Dendritic cell treated with granulocyte-macrophage colony-stimulating factor and Interleukin-4, amounts not matched to agents 40 ng/mL and 50 ng/mL, for 4 days (primary cell): ENCODE measurements around the gene CDK11B.

ENCODE experiments used
- H3K27ac Mint-ChIP-seq: one replicate; pipeline ENCODE4 v1.8.0; 2022; ENCODE audit warnings: mild to moderate bottlenecking, mixed read lengths
- H3K27me3 Mint-ChIP-seq: one replicate; pipeline ENCODE4 v1.8.0; 2022; ENCODE audit warnings: mild to moderate bottlenecking, mixed read lengths
- H3K36me3 Mint-ChIP-seq: one replicate; pipeline ENCODE4 v1.8.0; 2022; ENCODE audit warnings: low read depth, mixed read lengths
- H3K4me1 Mint-ChIP-seq: one replicate; pipeline ENCODE4 v1.8.0; 2022; ENCODE audit warnings: low read depth, mixed read lengths
- H3K4me3 Mint-ChIP-seq: one replicate; pipeline ENCODE4 v1.8.0; 2022; ENCODE audit warnings: mild to moderate bottlenecking, moderate library complexity, mixed read lengths
- H3K9me3 Mint-ChIP-seq: one replicate; pipeline ENCODE4 v1.8.0; 2022; ENCODE audit warnings: mixed read lengths
- intact Hi-C: fragments of 100-400 bp; cut with micrococcal nuclease; formaldehyde crosslinking; loops from one replicate; pipeline ENCODE4 v1.15.0; 2022

CDK11B gene

GRCh38 chr1:1614204-1614953 is 44.4 kb downstream of the CDK11B start:
- H3K27ac Mint-ChIP-seq = peak overlapping the region; percentile 93
- no peaks in the 10 kb centered on the region for H3K27me3 Mint-ChIP-seq
- peaks cover 42% of the 10 kb centered on the region for H3K4me1 Mint-ChIP-seq
- no peaks in the 10 kb centered on the region for H3K9me3 Mint-ChIP-seq
- intact Hi-C loops = no loop called here
- peaks cover 35% of the 10 kb centered on the region for H3K36me3 Mint-ChIP-seq
- H3K4me3 Mint-ChIP-seq = peak overlapping the region; percentile 88

GRCh38 chr1:1613509-1614082 is 45.2 kb downstream of the CDK11B start:
- Mint-ChIP-seq H3K27me3 (no peaks in the 10 kb centered on the region), H3K9me3 (no peaks in the 10 kb centered on the region), H3K27ac (peak overlapping the region; percentile 93), H3K36me3 (peaks cover 28% of the 10 kb centered on the region), H3K4me3 (peak overlapping the region; percentile 88), H3K4me1 (peaks cover 42% of the 10 kb centered on the region)
- intact Hi-C loops = no loop called here

GRCh38 chr1:1612104-1612400 is 46.8 kb downstream of the CDK11B start:
- Mint-ChIP-seq H3K36me3 (peaks cover 14% of the 10 kb centered on the region), H3K4me3 (no peak overlapping the region), H3K27me3 (no peaks in the 10 kb centered on the region)

DNA sequence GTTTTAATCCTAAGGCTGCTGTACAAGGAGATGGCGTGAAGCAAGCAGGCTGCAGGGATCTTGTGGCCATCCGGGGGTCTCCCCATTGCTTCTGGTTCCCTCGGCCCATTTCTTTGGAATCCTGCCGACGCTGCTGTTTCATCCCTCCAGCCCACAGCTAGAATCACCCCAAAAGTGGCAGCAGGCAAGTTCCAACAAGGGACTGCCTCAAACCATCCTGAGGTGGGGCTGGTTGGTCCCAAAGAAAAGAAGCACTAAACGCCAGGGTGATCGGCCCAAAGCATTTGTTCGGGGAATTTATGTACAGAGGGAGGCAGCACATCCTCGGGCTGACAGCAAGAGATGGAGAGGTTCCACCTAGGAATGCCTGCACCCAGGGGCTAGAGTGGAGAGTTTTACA is 48.0 kb downstream of the CDK11B start:
- Mint-ChIP-seq H3K4me1 (peaks cover 38% of the 10 kb centered on the region), H3K4me3 (no peak overlapping the region), H3K27ac (no peak overlapping the region), H3K27me3 (no peaks in the 10 kb centered on the region), H3K36me3 (peaks cover 13% of the 10 kb centered on the region), H3K9me3 (no peaks in the 10 kb centered on the region)
- intact Hi-C loops = no loop called here

More at GRCh38 chr1:1612104-1612400, 46.8 kb downstream of the CDK11B start:
- H3K9me3 Mint-ChIP-seq = no peaks in the 10 kb centered on the region
- intact Hi-C loops = no loop called here
- H3K27ac Mint-ChIP-seq = no peak overlapping the region
- H3K4me1 Mint-ChIP-seq = peaks cover 41% of the 10 kb centered on the region

GRCh38 chr1:1609822-1610485 is 48.9 kb downstream of the CDK11B start:
- Mint-ChIP-seq H3K4me1 (peaks cover 37% of the 10 kb centered on the region), H3K36me3 (peaks cover 5% of the 10 kb centered on the region), H3K4me3 (no peak overlapping the region), H3K27ac (no peak overlapping the region), H3K27me3 (no peaks in the 10 kb centered on the region), H3K9me3 (no peaks in the 10 kb centered on the region)
- intact Hi-C loops = no loop called here

- Mint-ChIP-seq H3K27ac (no peak overlapping the region), H3K36me3 (no peaks in the 10 kb centered on the region), H3K27me3 (no peaks in the 10 kb centered on the region), H3K4me3 (no peak overlapping the region), H3K4me1 (peaks cover 35% of the 10 kb centered on the region), H3K9me3 (no peaks in the 10 kb centered on the region)
- intact Hi-C loops = no loop called here
Measured at GRCh38 chr1:1606232-1606631, 52.6 kb downstream of the CDK11B start.

GRCh38 chr1:1605724-1606123 is 53.1 kb downstream of the CDK11B start:
- intact Hi-C loops = no loop called here

GRCh38 chr1:1605034-1605591 is 53.7 kb downstream of the CDK11B start:
- peaks cover 42% of the 10 kb centered on the region for H3K4me1 Mint-ChIP-seq
- no peak overlapping the region for H3K4me3 Mint-ChIP-seq
- intact Hi-C loops = no loop called here
- H3K27ac Mint-ChIP-seq = peak overlapping the region; percentile 41
- no peaks in the 10 kb centered on the region for H3K36me3 Mint-ChIP-seq
- H3K9me3 Mint-ChIP-seq = no peaks in the 10 kb centered on the region
- peaks cover 2% of the 10 kb centered on the region for H3K27me3 Mint-ChIP-seq

More at GRCh38 chr1:1605724-1606123, 53.1 kb downstream of the CDK11B start:
- Mint-ChIP-seq H3K4me1 (peaks cover 40% of the 10 kb centered on the region), H3K36me3 (no peaks in the 10 kb centered on the region), H3K4me3 (no peak overlapping the region), H3K9me3 (no peaks in the 10 kb centered on the region), H3K27ac (no peak overlapping the region), H3K27me3 (peaks cover under 1% of the 10 kb centered on the region)

DNA sequence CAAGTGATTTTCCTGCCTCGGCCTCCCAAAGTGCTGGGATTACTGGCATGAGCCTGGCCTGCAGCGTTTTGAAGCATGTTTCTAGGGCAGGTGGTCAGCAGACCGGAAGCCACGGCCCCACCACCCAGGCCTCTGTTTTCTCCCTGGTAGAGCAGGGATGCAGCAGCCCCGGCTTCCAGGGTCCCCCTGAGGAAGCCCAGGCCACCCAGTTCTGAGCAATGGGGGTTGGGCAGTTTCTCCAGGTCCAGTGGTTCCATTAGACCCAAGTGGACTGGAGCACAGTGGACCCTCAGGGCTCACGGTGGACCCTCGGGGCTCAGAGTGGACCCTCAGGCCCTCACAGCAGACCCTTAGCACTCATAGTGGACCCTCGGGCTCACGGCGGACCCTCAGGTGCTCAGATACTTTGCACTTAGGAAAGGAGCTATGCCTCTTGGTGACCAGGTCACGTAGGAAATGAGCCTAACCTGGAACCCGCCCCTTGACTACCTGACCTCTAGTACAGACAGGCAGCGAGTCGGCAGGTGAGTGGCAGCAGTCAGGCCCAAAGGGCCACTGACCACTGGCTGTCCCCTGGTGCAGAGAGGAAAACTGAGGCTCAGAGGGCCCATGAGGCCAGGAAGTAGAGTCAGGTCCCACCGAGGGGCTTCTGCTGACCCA is 54.3 kb downstream of the CDK11B start:
- Mint-ChIP-seq H3K9me3 (no peaks in the 10 kb centered on the region), H3K27me3 (peaks cover 2% of the 10 kb centered on the region), H3K4me1 (peaks cover 42% of the 10 kb centered on the region), H3K27ac (peak overlapping the region; percentile 41), H3K36me3 (no peaks in the 10 kb centered on the region), H3K4me3 (no peak overlapping the region)
- intact Hi-C loops = no loop called here

DNA sequence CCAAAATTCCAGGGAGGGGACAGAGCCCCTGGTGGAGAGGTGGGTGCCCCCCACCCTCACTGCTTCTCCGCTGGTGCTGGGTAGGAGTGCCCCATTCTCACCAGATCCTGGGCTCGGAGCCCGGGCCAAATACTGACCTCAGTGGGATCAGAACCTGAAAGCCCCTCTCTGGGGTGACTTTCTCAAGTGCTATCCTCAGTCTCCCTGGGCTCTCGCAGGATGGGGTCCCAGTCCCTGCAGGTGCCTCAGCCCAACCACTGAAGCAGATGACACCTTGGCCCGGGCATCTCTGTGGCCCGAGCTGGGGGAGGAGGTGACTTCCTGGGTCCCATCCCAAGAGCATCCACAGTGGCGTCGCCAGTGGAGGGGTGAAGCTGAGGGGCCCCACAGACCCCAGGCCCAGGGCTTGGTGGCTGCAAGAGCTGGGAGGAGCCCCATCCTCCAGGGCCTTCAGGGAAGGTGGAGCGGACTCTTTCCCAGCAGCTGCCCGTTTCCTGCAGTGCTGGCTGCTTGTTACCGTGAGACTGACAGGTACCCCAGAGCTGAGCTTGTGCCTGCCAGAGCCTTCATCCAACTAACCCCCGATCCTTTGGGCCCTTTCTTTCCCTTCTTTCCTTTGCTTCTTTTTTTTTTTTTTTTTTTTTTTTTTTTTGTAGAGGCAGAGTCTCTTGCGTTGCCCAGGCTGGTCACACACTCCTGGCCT is 55.0 kb downstream of the CDK11B start:
- H3K27me3 Mint-ChIP-seq = peaks cover 6% of the 10 kb centered on the region
- H3K36me3 Mint-ChIP-seq = no peaks in the 10 kb centered on the region
- H3K4me1 Mint-ChIP-seq = peaks cover 46% of the 10 kb centered on the region
- intact Hi-C loops = no loop called here
- H3K4me3 Mint-ChIP-seq = no peak overlapping the region
- H3K9me3 Mint-ChIP-seq = no peaks in the 10 kb centered on the region
- no peak overlapping the region for H3K27ac Mint-ChIP-seq

DNA sequence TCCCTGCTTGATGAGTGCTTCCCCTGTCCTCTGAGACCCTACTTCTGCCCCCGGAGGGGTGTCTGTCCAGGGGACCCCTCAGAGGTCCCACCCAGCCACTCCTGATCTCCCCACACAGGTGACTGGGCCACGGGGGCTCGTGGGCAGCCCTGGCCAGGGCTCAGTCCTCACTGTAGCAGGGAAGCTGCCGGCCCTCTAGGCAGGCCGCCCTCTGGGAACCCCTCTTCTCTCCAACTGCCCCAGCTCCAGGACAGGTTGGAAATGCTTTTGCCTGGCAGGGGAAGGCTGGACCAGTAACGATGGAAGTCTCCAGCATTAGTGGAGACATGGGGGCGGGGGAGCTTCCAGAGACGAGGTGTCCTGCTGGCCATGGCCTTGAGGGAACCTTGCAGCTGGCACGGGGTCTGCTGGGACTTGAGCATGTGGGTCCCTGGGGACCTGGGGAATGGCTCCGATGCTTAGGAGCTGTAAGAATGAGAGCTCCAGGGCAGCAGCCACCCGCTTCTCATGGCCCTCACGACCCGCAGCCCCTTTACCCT is 55.8 kb downstream of the CDK11B start:
- intact Hi-C loops = no loop called here
- Mint-ChIP-seq H3K4me3 (no peak overlapping the region), H3K4me1 (peaks cover 48% of the 10 kb centered on the region), H3K36me3 (no peaks in the 10 kb centered on the region), H3K9me3 (no peaks in the 10 kb centered on the region), H3K27me3 (peaks cover 9% of the 10 kb centered on the region), H3K27ac (no peak overlapping the region)

- intact Hi-C loops = no loop called here
- no peak overlapping the region for H3K27ac Mint-ChIP-seq
- no peaks in the 10 kb centered on the region for H3K36me3 Mint-ChIP-seq
- H3K4me1 Mint-ChIP-seq = peaks cover 49% of the 10 kb centered on the region
- H3K27me3 Mint-ChIP-seq = peaks cover 13% of the 10 kb centered on the region
- H3K4me3 Mint-ChIP-seq = no peak overlapping the region
- H3K9me3 Mint-ChIP-seq = no peaks in the 10 kb centered on the region
Measured at GRCh38 chr1:1602304-1602967, 56.4 kb downstream of the CDK11B start.
